Tracheal epithelial cell (primary cell): ENCODE measurements around the gene MSI2. TPM values are rescaled to one million over a fixed set of nuclear protein-coding genes. Genes with fewer than 3 reads are reported as not detected.

Experiments
- total RNA-seq: library from RNA; depleted of rRNA; stranded (reverse); fragments of >200 nt; gene quantifications from 2 replicates; pipeline ENCODE4 v1.2.1, GENCODE V29; 2014

Gene MSI2
- total RNA-seq: 23.2 and 29.9 TPM in 2 replicates

GRCh38 chr17:57255776-57256681, at the start of gene MSI2:
Gene MSI2 (plus strand): TSS chr17:57256523. CDS start chr17:57256743, 220 bp downstream.

Other genes with a start within 250 kb of the MSI2 start
- 20.2 and 36.4 TPM in 2 replicates for gene AKAP1, start 171.3 kb upstream of the MSI2 start, total RNA-seq